Diencephalon (tissue), 1 donor: Measurements from ENCODE around the gene TRIM7. TPM values are rescaled to one million over a fixed set of nuclear protein-coding genes. Genes with fewer than 3 reads are reported as not detected.

Experiments
- small RNA-seq: library from RNA; depleted of rRNA; stranded (forward); fragments of <200 nt; gene quantifications from one replicate; pipeline ENCODE3, GENCODE V24; 2014
- total RNA-seq: library from RNA; depleted of rRNA; stranded (reverse); fragments of >200 nt; gene quantifications from one replicate; pipeline ENCODE4 v1.2.3, GENCODE V29; 2014

The TRIM7 gene
- 1.6 TPM for total RNA-seq

DNA sequence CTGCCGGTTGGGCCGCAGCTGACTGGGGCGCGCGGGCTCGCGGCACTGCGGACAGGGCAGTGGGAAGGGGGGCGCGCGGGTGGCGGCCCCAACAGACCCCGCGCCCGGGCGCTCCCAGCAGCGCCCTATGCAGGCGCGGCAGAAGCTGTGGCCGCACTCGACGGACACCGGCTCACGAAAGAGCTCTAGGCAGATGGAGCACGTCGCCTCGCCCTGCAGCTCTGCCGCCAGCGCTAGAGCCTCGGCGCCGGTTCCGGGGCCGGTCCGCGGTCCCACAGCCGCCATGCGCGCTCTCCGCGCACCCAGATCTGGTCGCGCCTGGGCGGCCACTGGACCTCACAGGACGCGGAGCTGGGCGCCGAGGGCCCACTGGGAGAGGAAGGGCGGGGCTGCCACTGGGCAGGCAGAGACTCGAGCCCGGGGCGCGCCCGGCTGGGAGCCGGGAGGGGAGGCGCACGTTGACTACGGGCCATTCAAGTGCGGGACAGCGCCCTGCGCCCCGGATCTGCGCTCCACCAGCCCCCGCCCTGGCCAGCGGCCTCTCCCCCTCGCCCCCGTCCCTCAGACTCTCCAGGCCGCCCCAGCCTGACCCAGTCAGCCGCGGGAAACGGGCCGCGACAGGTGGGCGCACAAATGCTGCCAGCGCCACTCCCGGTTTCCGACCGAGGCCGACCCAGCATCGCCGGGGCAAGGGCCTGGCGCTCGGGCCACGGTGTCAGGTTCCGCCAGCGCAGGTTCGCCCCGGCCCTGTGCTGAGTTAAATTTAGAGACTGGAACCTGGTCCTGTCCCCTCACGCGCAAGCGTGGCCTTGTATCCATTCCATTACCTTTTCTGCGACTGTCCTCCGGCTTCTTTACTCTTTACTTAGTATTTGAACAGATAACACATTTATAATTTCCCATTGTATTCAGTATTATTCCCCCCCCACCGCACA lies at the start of gene TRIM7:
TRIM7 (minus strand) TSS at position 371 of the 935 bp plus-strand sequence; CDS start at position 285, 86 bp downstream.

GRCh38 chr5:181243564-181244343 lies 38.8 kb upstream of the TRIM7 start, which contains the start of gene RACK1:
RACK1 (minus strand) TSS chr5:181243906; CDS start chr5:181243800, 106 bp downstream.

GRCh38 chr5:181223058-181223728 lies 18.2 kb upstream of the TRIM7 start, which contains the start of gene TRIM41:
TRIM41 (plus strand) TSS chr5:181223281; CDS start chr5:181224000, 719 bp downstream.

GRCh38 chr5:181146927-181147636 lies 57.9 kb downstream of the TRIM7 start, which contains the start of gene OR2V2:
OR2V2 (plus strand) TSS chr5:181147586; CDS start chr5:181154943, 7,357 bp downstream.

Small RNAs within 50 kb of the gene (small RNA-seq; reads per million reads assigned to genes)
- gene MIR4638 (not detected), gene SNORD95 (not detected), gene SNORD96A (not detected)

Other genes with a start within 250 kb of the TRIM7 start
- gene BTNL3, start 216.3 kb downstream of the TRIM7 start, total RNA-seq = not detected
- 4.2 TPM for gene BTNL9, start 164.9 kb downstream of the TRIM7 start, total RNA-seq
- gene OR2V1, start 74.0 kb downstream of the TRIM7 start, total RNA-seq = not detected
- gene OR2V2, start 57.6 kb downstream of the TRIM7 start, total RNA-seq = not detected
- 18.5 TPM for gene TRIM41, start 18.1 kb upstream of the TRIM7 start, total RNA-seq
- gene RACK1, start 38.7 kb upstream of the TRIM7 start, total RNA-seq = 3,012 TPM
- 17.3 TPM for gene TRIM52, start 55.9 kb upstream of the TRIM7 start, total RNA-seq
- not detected for gene OR4F3, start 162.1 kb upstream of the TRIM7 start, total RNA-seq